Measurements from ENCODE around the gene CA7.

The CA7 gene

DNA sequence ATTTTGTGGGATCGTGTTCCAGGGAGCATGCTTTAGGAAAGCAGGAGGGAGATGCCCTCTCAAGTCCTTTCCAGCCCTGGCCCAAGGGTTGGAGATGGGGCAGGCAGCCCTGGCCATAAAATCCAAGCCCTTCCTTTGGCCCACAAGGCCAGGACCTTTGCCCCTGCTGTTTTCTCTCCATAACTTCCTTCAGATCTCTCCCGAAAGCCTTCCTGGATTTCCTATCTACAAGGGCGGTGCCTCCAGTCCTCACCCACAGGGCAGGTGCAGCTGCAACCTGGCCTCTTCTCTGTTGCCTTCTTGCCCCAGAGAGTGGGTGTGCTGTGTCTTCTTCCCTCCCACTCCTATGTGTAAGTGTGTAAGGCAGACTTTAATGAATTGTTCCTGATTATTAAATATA, 27.6 kb downstream of the CA7 start (continued):
- TF ChIP-seq, protein P1, sequence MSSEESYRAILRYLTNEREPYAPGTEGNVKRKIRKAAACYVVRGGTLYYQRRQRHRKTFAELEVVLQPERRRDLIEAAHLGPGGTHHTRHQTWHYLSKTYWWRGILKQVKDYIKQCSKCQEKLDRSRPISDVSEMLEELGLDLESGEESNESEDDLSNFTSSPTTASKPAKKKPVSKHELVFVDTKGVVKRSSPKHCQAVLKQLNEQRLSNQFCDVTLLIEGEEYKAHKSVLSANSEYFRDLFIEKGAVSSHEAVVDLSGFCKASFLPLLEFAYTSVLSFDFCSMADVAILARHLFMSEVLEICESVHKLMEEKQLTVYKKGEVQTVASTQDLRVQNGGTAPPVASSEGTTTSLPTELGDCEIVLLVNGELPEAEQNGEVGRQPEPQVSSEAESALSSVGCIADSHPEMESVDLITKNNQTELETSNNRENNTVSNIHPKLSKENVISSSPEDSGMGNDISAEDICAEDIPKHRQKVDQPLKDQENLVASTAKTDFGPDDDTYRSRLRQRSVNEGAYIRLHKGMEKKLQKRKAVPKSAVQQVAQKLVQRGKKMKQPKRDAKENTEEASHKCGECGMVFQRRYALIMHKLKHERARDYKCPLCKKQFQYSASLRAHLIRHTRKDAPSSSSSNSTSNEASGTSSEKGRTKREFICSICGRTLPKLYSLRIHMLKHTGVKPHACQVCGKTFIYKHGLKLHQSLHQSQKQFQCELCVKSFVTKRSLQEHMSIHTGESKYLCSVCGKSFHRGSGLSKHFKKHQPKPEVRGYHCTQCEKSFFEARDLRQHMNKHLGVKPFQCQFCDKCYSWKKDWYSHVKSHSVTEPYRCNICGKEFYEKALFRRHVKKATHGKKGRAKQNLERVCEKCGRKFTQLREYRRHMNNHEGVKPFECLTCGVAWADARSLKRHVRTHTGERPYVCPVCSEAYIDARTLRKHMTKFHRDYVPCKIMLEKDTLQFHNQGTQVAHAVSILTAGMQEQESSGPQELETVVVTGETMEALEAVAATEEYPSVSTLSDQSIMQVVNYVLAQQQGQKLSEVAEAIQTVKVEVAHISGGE (tag by site-specific recombination; conservative IDR thresholded peaks at IDR 0.05; ENCODE audit: low read depth) = no peak
- TF ChIP-seq, protein P2, sequence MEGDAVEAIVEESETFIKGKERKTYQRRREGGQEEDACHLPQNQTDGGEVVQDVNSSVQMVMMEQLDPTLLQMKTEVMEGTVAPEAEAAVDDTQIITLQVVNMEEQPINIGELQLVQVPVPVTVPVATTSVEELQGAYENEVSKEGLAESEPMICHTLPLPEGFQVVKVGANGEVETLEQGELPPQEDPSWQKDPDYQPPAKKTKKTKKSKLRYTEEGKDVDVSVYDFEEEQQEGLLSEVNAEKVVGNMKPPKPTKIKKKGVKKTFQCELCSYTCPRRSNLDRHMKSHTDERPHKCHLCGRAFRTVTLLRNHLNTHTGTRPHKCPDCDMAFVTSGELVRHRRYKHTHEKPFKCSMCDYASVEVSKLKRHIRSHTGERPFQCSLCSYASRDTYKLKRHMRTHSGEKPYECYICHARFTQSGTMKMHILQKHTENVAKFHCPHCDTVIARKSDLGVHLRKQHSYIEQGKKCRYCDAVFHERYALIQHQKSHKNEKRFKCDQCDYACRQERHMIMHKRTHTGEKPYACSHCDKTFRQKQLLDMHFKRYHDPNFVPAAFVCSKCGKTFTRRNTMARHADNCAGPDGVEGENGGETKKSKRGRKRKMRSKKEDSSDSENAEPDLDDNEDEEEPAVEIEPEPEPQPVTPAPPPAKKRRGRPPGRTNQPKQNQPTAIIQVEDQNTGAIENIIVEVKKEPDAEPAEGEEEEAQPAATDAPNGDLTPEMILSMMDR (tag by site-specific recombination; IDR thresholded peaks at IDR 0.05) = no peak
- no peak for TF ChIP-seq HOXA7 (CRISPR knock-in tag; IDR thresholded peaks at IDR 0.05; ENCODE audit: borderline replicate concordance)
- TF ChIP-seq, protein P3, sequence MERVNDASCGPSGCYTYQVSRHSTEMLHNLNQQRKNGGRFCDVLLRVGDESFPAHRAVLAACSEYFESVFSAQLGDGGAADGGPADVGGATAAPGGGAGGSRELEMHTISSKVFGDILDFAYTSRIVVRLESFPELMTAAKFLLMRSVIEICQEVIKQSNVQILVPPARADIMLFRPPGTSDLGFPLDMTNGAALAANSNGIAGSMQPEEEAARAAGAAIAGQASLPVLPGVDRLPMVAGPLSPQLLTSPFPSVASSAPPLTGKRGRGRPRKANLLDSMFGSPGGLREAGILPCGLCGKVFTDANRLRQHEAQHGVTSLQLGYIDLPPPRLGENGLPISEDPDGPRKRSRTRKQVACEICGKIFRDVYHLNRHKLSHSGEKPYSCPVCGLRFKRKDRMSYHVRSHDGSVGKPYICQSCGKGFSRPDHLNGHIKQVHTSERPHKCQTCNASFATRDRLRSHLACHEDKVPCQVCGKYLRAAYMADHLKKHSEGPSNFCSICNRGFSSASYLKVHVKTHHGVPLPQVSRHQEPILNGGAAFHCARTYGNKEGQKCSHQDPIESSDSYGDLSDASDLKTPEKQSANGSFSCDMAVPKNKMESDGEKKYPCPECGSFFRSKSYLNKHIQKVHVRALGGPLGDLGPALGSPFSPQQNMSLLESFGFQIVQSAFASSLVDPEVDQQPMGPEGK (tag by site-specific recombination; IDR thresholded peaks at IDR 0.05) = no peak

DNA sequence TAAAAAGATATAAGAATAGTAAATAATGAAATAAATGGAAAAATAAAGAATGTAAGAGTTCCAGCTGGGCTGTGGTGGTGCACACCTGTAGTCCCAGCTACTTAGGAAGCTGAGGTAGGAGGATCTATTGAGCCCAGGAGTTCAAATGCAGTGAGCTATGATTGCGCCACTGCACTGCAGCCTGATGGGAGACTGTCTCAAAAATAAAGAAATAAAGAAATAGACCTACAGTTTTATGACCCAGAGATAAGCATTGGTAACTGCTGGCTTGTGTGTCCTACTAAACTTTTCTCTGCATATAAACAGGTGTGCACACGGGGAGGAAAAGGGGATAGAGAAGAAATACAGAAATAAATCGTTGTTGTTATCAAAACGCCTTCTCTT, 28.3 kb downstream of the CA7 start:
- TF ChIP-seq, protein P4, sequence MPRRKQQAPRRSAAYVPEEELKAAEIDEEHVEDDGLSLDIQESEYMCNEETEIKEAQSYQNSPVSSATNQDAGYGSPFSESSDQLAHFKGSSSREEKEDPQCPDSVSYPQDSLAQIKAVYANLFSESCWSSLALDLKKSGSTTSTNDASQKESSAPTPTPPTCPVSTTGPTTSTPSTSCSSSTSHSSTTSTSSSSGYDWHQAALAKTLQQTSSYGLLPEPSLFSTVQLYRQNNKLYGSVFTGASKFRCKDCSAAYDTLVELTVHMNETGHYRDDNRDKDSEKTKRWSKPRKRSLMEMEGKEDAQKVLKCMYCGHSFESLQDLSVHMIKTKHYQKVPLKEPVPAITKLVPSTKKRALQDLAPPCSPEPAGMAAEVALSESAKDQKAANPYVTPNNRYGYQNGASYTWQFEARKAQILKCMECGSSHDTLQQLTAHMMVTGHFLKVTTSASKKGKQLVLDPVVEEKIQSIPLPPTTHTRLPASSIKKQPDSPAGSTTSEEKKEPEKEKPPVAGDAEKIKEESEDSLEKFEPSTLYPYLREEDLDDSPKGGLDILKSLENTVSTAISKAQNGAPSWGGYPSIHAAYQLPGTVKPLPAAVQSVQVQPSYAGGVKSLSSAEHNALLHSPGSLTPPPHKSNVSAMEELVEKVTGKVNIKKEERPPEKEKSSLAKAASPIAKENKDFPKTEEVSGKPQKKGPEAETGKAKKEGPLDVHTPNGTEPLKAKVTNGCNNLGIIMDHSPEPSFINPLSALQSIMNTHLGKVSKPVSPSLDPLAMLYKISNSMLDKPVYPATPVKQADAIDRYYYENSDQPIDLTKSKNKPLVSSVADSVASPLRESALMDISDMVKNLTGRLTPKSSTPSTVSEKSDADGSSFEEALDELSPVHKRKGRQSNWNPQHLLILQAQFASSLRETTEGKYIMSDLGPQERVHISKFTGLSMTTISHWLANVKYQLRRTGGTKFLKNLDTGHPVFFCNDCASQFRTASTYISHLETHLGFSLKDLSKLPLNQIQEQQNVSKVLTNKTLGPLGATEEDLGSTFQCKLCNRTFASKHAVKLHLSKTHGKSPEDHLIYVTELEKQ (tag by site-specific recombination; IDR thresholded peaks at IDR 0.05; ENCODE audit: borderline replicate concordance) = no peak
- TF ChIP-seq ZNF701 (tag by site-specific recombination; IDR thresholded peaks at IDR 0.05) = no peak
- no peak for TF ChIP-seq ZNF114 (tag by site-specific recombination; IDR thresholded peaks at IDR 0.05)
- TF ChIP-seq, protein P1 (tag by site-specific recombination; conservative IDR thresholded peaks at IDR 0.05; ENCODE audit: low read depth) = no peak
- TF ChIP-seq EGR2 (tag by site-specific recombination; IDR thresholded peaks at IDR 0.05; ENCODE audit: low read depth) = no peak
- TF ChIP-seq ZNF571 (tag by site-specific recombination; IDR thresholded peaks at IDR 0.05) = no peak
- no peak for TF ChIP-seq ZNF555 (tag by site-specific recombination; conservative IDR thresholded peaks at IDR 0.05)
- no peak for TF ChIP-seq SCRT1 (tag by site-specific recombination; IDR thresholded peaks at IDR 0.05; ENCODE audit: borderline replicate concordance)
- no peaks in the 10 kb centered on the region for H3K4me1 ChIP-seq (ENCODE audit: control insufficient read depth, insufficient read depth, low read length)
- H3K27ac ChIP-seq (ENCODE audit: extremely low read depth, low read depth, low read length) = no peak overlapping the region; the same call in 1 of the 2 replicates
- H3K36me3 ChIP-seq (ENCODE audit: control insufficient read depth in 2 of 2, insufficient read depth in 1 of 2, low read length in 2 of 2) = no peaks in the 10 kb centered on the region
- POLR2A ChIA-PET = interaction anchor here (0.6 to 1.2 kb wide), 7 partner anchors 42 to 321 kb away, joined by 3 to 13 read pairs (median 3); partner anchors contain the start of genes CMTM4 and NAE1
- no peak overlapping the region; the same call in 1 of the 2 replicates for H3K4me3 ChIP-seq (ENCODE audit: low read depth, low read length)
- CTCF ChIA-PET = interaction anchor here (0.6 to 7.5 kb wide), 26 partner anchors 9 to 507 kb away, joined by 3 to 74 read pairs (median 4); partner anchors contain the start of gene NAE1
- H3K9me3 ChIP-seq (ENCODE audit: control insufficient read depth, insufficient read depth, low read depth, low read length) = no peaks in the 10 kb centered on the region

Data from HEK293 (cell line).